Measurements from ENCODE around the gene MB.
A peak's percentile ranks its signal among the peaks of the same experiment; 100 is the strongest.
"Not testable (repeated sequence)": the region's sequence is repeated elsewhere in the genome, so short reads cannot be mapped to it uniquely, and the experiment has no call there.

Gene MB

GRCh38 chr22:35617137-35617755 is at the start of gene MB:
MB (minus strand) TSS chr22:35617329; CDS start chr22:35617257, 72 bp downstream.
- no peaks in the 10 kb centered on the region for H3K9me3 Mint-ChIP-seq
- TF ChIP-seq CTCF (IDR thresholded peaks at IDR 0.05), result no peak
- peaks cover 29% of the 10 kb centered on the region for H3K4me1 Mint-ChIP-seq
- H3K27me3 Mint-ChIP-seq (ENCODE audit: low read depth, poor library complexity), result peaks cover 14% of the 10 kb centered on the region
- no peak within 1 kb of the TSS for H3K4me3 Mint-ChIP-seq
- DNase-seq, result no peak
- H3K36me3 Mint-ChIP-seq (ENCODE audit: low read depth), result no peaks in the 10 kb centered on the region
- H3K27ac Mint-ChIP-seq, result peak within 1 kb of the TSS; percentile 13

DNA sequence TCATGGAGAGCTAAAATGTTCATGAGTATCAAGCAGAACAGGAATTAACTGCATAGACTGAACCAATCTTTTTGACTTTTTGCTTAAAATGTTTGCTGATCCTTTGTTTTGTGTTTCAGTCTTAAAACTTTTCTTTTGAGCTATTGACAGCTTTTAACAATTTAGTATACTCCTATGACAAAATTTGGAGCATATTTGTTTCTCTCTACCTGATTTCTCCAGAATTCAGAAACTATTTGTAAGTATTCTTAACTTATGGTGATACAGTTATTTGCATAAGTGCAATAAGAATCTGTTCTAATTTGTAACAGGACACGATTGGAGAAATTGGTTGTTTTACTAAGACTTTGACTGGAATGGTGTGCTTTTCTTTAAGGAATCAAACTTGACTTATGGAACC is 49.6 kb upstream of the MB start:
- not testable (repeated sequence) for H3K27ac Mint-ChIP-seq; DNase-seq; H3K4me1 Mint-ChIP-seq; H3K36me3 Mint-ChIP-seq (ENCODE audit: low read depth); H3K27me3 Mint-ChIP-seq (ENCODE audit: low read depth, poor library complexity); H3K4me3 Mint-ChIP-seq
- H3K9me3 Mint-ChIP-seq, result peaks cover 68% of the 10 kb centered on the region

DNA sequence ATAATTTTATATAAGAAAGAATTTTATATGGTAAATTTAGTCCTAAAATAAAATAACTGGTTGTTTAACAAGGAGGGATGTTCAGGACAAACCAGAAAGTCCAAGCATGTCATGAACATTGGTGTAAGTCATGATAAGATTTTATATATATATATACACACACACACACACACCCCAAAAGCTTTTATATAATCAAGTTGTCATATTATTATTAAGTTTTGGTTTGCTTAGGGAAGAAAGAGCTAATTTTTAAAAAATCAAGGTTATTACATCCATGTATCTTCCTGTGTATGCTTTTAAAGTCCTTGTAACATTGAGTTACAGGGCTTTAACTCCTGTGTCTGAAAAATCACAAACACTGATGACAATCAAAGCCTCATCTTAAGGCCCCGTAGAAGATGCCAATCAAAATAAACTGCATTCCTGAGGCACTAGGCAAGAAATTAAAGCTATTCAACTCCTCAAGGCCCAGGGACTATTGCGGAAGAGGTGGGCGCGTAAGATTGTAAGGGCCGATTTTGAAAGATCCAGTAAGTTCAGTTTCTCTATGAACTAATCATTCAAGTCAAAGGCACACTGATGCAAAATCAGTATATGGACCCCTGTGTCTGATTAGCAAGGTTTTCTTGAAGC is 47.9 kb upstream of the MB start:
- H3K4me3 Mint-ChIP-seq, result no peak overlapping the region
- TF ChIP-seq CTCF (IDR thresholded peaks at IDR 0.05), result no peak
- peaks cover 7% of the 10 kb centered on the region for H3K4me1 Mint-ChIP-seq
- peaks cover 4% of the 10 kb centered on the region for H3K36me3 Mint-ChIP-seq (ENCODE audit: low read depth)
- no peaks in the 10 kb centered on the region for H3K27me3 Mint-ChIP-seq (ENCODE audit: low read depth, poor library complexity)
- no peak overlapping the region for H3K27ac Mint-ChIP-seq
- H3K9me3 Mint-ChIP-seq, result peaks cover 57% of the 10 kb centered on the region
- no peak for DNase-seq

DNA sequence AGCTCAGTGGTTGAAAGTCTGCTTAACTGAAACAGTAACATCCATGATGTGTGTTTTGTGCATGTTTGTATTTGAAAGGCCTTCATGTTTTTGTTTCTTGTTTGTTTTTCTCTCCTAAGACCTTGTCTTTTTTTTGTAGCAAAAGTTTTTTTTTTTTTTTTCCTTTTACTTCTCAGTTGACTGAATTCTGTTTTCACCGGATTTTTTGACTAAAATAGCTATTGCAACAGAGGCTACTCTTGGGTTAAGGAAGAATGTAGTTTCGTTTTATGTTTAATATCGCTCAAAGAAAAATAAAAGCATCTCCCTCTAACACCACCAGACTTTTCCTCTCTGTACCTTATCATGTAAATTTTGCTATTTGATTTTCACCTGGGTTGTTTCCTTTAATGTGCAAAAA is 46.2 kb upstream of the MB start:
- Mint-ChIP-seq H3K4me3 (no peak overlapping the region), H3K4me1 (peaks cover 7% of the 10 kb centered on the region), H3K9me3 (peaks cover 55% of the 10 kb centered on the region), H3K27me3 (ENCODE audit: low read depth, poor library complexity) (peaks cover 3% of the 10 kb centered on the region), H3K36me3 (ENCODE audit: low read depth) (peaks cover 4% of the 10 kb centered on the region), H3K27ac (no peak overlapping the region)
- no peak for TF ChIP-seq CTCF (IDR thresholded peaks at IDR 0.05)
- no peak for DNase-seq

GRCh38 chr22:35662914-35663313 is 45.8 kb upstream of the MB start:
- Mint-ChIP-seq H3K9me3 (peaks cover 55% of the 10 kb centered on the region), H3K4me3 (no peak overlapping the region), H3K27ac (peak overlapping the region; percentile 85), H3K27me3 (ENCODE audit: low read depth, poor library complexity) (peaks cover 5% of the 10 kb centered on the region), H3K36me3 (ENCODE audit: low read depth) (peaks cover 4% of the 10 kb centered on the region), H3K4me1 (peaks cover 7% of the 10 kb centered on the region)
- TF ChIP-seq CTCF (IDR thresholded peaks at IDR 0.05), result no peak
- DNase-seq, result no peak

- peaks cover 5% of the 10 kb centered on the region for H3K27me3 Mint-ChIP-seq (ENCODE audit: low read depth, poor library complexity)
- peaks cover 4% of the 10 kb centered on the region for H3K36me3 Mint-ChIP-seq (ENCODE audit: low read depth)
- peaks cover 7% of the 10 kb centered on the region for H3K4me1 Mint-ChIP-seq
- peaks cover 49% of the 10 kb centered on the region for H3K9me3 Mint-ChIP-seq
- H3K4me3 Mint-ChIP-seq, result no peak overlapping the region
- no peak for DNase-seq
- H3K27ac Mint-ChIP-seq, result no peak overlapping the region
- TF ChIP-seq CTCF (IDR thresholded peaks at IDR 0.05), result no peak
These were observed 44.3 kb upstream of the MB start for GRCh38 chr22:35661464-35661863.
